ENCODE data around the gene CHRNA7.

Gene CHRNA7

GRCh38 chr15:32053719-32054118 is 23.4 kb downstream of the CHRNA7 start:
- DNase-seq (ENCODE audit: low read depth) = no peak
- no peak for TF ChIP-seq CTCF (IDR thresholded peaks at IDR 0.05; ENCODE audit: low read depth, low read length, missing control alignments)
- H3K4me3 ChIP-seq (ENCODE audit: low read depth, low read length) = no peak overlapping the region

GRCh38 chr15:32057876-32058425 is 27.6 kb downstream of the CHRNA7 start:
- H3K4me3 ChIP-seq (ENCODE audit: low read depth, low read length) = no peak overlapping the region
- TF ChIP-seq CTCF (IDR thresholded peaks at IDR 0.05; ENCODE audit: low read depth, low read length, missing control alignments) = no peak
- DNase-seq (ENCODE audit: low read depth) = no peak

DNA sequence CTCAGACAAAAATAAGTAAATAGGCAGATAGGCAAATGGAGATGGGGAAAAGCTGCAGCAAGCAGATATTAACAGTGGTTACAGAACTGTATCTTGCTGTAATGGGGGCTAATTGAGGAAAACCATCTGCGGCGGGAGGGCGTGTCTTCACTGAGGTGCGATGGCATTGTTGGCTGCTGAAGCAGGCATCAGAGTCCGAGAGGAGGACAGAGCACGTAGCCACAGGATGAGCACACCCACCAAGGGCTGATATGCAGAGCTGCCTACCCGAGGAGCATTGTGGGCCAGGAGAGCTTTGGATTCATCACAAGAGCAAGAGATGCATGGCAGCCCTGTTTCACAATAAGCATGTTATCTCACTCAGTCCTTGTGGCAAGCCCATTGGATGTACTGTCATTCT is 30.4 kb downstream of the CHRNA7 start:
- H3K4me3 ChIP-seq (ENCODE audit: low read depth, low read length) = no peak overlapping the region
- TF ChIP-seq CTCF (IDR thresholded peaks at IDR 0.05; ENCODE audit: low read depth, low read length, missing control alignments) = no peak
- DNase-seq (ENCODE audit: low read depth) = no peak

GRCh38 chr15:32067115-32067514 is 36.8 kb downstream of the CHRNA7 start:
- TF ChIP-seq CTCF (IDR thresholded peaks at IDR 0.05; ENCODE audit: low read depth, low read length, missing control alignments) = no peak
- no peak for DNase-seq (ENCODE audit: low read depth)
- no peak overlapping the region for H3K4me3 ChIP-seq (ENCODE audit: low read depth, low read length)

DNA sequence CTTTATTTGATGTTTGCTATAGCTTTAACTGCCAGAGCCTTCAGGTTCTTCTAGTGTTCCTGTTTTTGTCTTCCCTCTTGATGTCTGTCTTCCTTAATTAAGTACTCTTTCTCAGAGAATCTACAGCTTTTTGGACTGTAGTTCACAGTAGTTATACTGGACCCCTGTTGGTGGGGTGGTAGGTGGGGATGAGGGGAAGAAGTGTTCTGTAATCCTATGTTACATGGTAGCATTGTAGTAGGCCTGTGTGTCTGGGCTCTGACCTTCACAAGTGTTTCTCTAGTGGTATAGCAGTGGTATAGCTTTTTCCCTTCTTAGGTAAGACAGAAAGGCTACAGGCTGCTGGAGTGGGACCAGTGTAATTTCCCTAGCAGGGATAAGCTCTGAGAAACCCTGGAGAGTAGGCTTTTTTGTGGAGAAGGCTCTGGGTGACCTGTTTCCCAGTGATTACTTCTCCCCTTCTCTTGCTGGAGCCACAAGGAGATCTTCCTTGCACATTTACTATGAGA is 59.6 kb downstream of the CHRNA7 start:
- no peak overlapping the region for H3K4me3 ChIP-seq (ENCODE audit: low read depth, low read length)
- DNase-seq (ENCODE audit: low read depth) = no peak
- no peak for TF ChIP-seq CTCF (IDR thresholded peaks at IDR 0.05; ENCODE audit: low read depth, low read length, missing control alignments)

- no peak for TF ChIP-seq CTCF (IDR thresholded peaks at IDR 0.05; ENCODE audit: low read depth, low read length, missing control alignments)
- DNase-seq (ENCODE audit: low read depth) = no peak
Observed at GRCh38 chr15:32091505-32092380, 61.4 kb downstream of the CHRNA7 start.

More at GRCh38 chr15:32091505-32092380, 61.4 kb downstream of the CHRNA7 start:
- H3K4me3 ChIP-seq (ENCODE audit: low read depth, low read length) = no peak overlapping the region

Data from GM12864 (cell line).